Stimulated activated CD4-positive, alpha-beta T cell treated with anti-CD3 and anti-CD28 coated beads, Interleukin-15, amount 100 ng/mL, for 24 hours (primary cell): ENCODE measurements around the gene ZBTB7B.

Experiments used
- DNase-seq: peaks from one replicate; pipeline ENCODE4 v3.0.0-alpha.2; 2020

ZBTB7B gene

GRCh38 chr1:155063550-155064110 lies 61.0 kb downstream of the ZBTB7B start, which contains the start of gene EFNA4:
TSS of gene EFNA4 (plus strand) at chr1:155063740. CDS start at chr1:155063824, 84 bp downstream.
- DNase-seq, result peak; percentile 92

GRCh38 chr1:155064111-155064831 lies 61.7 kb downstream of the ZBTB7B start:
- peak; percentile 43 for DNase-seq

- DNase-seq, result no peak
Observed at GRCh38 chr1:155064832-155065429, 62.3 kb downstream of the ZBTB7B start.

GRCh38 chr1:155066777-155067176 lies 64.2 kb downstream of the ZBTB7B start:
- no peak for DNase-seq
